HepG2 (cell line): Measurements from ENCODE around the gene MVP. TPM values are rescaled to one million over a fixed set of nuclear protein-coding genes. Genes with fewer than 3 reads are reported as not detected.

Source experiments
- ATF1 ChIP-seq: IDR thresholded peaks from 2 replicates; pipeline ENCODE4 v1.6.1; 2016; ENCODE audit warnings: mild to moderate bottlenecking, control low read depth
- GPN1 ChIP-seq: sonication (generic); formaldehyde crosslinking; IDR thresholded peaks from 2 replicates; pipeline ENCODE4 v1.5.1; 2020; ENCODE audit warnings: missing genetic modification reagents, borderline replicate concordance
- KMT2A ChIP-seq: sonication (generic); formaldehyde crosslinking; IDR thresholded peaks from 2 replicates; pipeline ENCODE4 v1.4.0; 2020; ENCODE audit warnings: missing genetic modification reagents
- LCORL ChIP-seq, 2 experiments: fragments of 450-650 bp in 1 of 2; sonication (generic) in 1 of 2; formaldehyde crosslinking in 1 of 2; IDR thresholded peaks; 2 replicates each; pipeline versions ENCODE4 v1.5.0 to v1.6.1; 2017 to 2020; ENCODE audit warnings: antibody characterized with exemption in 1 of 2, missing genetic modification reagents in 1 of 2
- MAF1 ChIP-seq: sonication (generic); formaldehyde crosslinking; IDR thresholded peaks from 2 replicates; pipeline ENCODE4 v1.5.0; 2020; ENCODE audit warnings: missing genetic modification reagents, borderline replicate concordance
- PITX1 ChIP-seq: sonication (generic); formaldehyde crosslinking; IDR thresholded peaks from 2 replicates; pipeline ENCODE4 v1.5.1; 2020; ENCODE audit warnings: mild to moderate bottlenecking, missing genetic modification reagents
- SCMH1 ChIP-seq: sonication (generic); formaldehyde crosslinking; IDR thresholded peaks from 2 replicates; pipeline ENCODE4 v1.9.0; 2021; ENCODE audit warnings: missing genetic modification reagents, mild to moderate bottlenecking, borderline replicate concordance
- SETDB1 ChIP-seq: sonication (generic); formaldehyde crosslinking; IDR thresholded peaks from 2 replicates; pipeline ENCODE4 v1.5.1; 2020; ENCODE audit warnings: missing genetic modification reagents, mild to moderate bottlenecking, borderline replicate concordance
- TCF12 ChIP-seq, 2 experiments: fragments of 450-650 bp in 1 of 2; sonication (generic) in 1 of 2; formaldehyde crosslinking in 1 of 2; IDR thresholded peaks; 2 replicates each; pipeline versions ENCODE4 v1.6.1 to v1.8.0; 2017 to 2022; ENCODE audit warnings: antibody characterized with exemption in 1 of 2, mild to moderate bottlenecking in 1 of 2, missing genetic modification reagents in 1 of 2, moderate library complexity in 1 of 2
- ZBTB7B ChIP-seq: sonication (generic); formaldehyde crosslinking; IDR thresholded peaks from 2 replicates; pipeline ENCODE4 v1.4.0; 2020; ENCODE audit warnings: missing genetic modification reagents
- ZNF367 ChIP-seq: sonication (generic); formaldehyde crosslinking; IDR thresholded peaks from 2 replicates; pipeline ENCODE4 v1.4.0; 2020; ENCODE audit warnings: missing genetic modification reagents, borderline replicate concordance
- ZNF451 ChIP-seq: sonication (generic); formaldehyde crosslinking; IDR thresholded peaks from 2 replicates; pipeline ENCODE4 v1.5.0; 2020; ENCODE audit warnings: mild to moderate bottlenecking, missing genetic modification reagents
- ZNF558 ChIP-seq: sonication (generic); formaldehyde crosslinking; IDR thresholded peaks from 2 replicates; pipeline ENCODE4 v1.9.0; 2022; ENCODE audit warnings: mild to moderate bottlenecking, missing genetic modification reagents, borderline replicate concordance
- ZNF567 ChIP-seq: sonication (generic); formaldehyde crosslinking; IDR thresholded peaks from 2 replicates; pipeline ENCODE4 v1.8.1; 2023; ENCODE audit warnings: mild to moderate bottlenecking, missing genetic modification reagents, borderline replicate concordance
- ZNF598 ChIP-seq: sonication (generic); formaldehyde crosslinking; IDR thresholded peaks from 2 replicates; pipeline ENCODE4 v1.5.1; 2020; ENCODE audit warnings: mild to moderate bottlenecking, missing genetic modification reagents, borderline replicate concordance
- ZNF629 ChIP-seq: sonication (generic); formaldehyde crosslinking; conservative IDR thresholded peaks from 2 replicates; pipeline ENCODE4 v1.5.0; 2020; ENCODE audit warnings: missing genetic modification reagents
- polyA plus RNA-seq, 8 experiments: library from polyadenylated mRNA; depleted of rRNA in 3 of 8; stranded (reverse) in 7 of 8; unstranded in 1 of 8; fragments of >200 nt; fragmentation: Illumina TruSeq in 4 of 8; extraction: Trizol in 4 of 8; gene quantifications; 2 replicates each; pipeline versions ENCODE4 v1.2.1 to v1.2.3, GENCODE V29; 2011 to 2016; ENCODE audit warnings: low read depth in 4 of 8, missing spikeins in 1 of 8, mixed read lengths in 1 of 8; ENCODE audit not compliant: insufficient read depth in 1 of 8
- total RNA-seq, 5 experiments: library from RNA; depleted of rRNA; stranded (reverse); fragments of >200 nt; fragmentation: Illumina TruSeq; extraction: Trizol; gene quantifications; 2 replicates each; pipeline ENCODE4 v1.2.3, GENCODE V29; 2016; ENCODE audit warnings: low read depth in 1 of 5
- TF ChIP-seq, protein P1 (sequence below): sonication (generic); formaldehyde crosslinking; IDR thresholded peaks from 2 replicates; pipeline ENCODE4 v1.8.0; 2022; ENCODE audit warnings: missing genetic modification reagents, mild to moderate bottlenecking, inconsistent platforms, borderline replicate concordance
- TF ChIP-seq, protein P2 (sequence below): sonication (generic); formaldehyde crosslinking; IDR thresholded peaks from 2 replicates; pipeline ENCODE4 v1.5.0; 2020; ENCODE audit warnings: mild to moderate bottlenecking, missing genetic modification reagents, moderate library complexity
- TF ChIP-seq, protein P3 (sequence below), 2 experiments: sonication (generic) in 1 of 2; formaldehyde crosslinking in 1 of 2; IDR thresholded peaks; 2 replicates each; pipeline versions ENCODE4 v1.6.1 to v1.9.0; 2014 to 2022; ENCODE audit warnings: antibody characterized with exemption in 1 of 2, borderline replicate concordance in 1 of 2, inconsistent platforms in 1 of 2, low read depth in 1 of 2, missing genetic modification reagents in 1 of 2

The MVP gene
- total and polyA plus RNA-seq, 2 of the 13 experiments (the other 11 are each of a cell fraction or from before 2014, with no cell fraction given) = 22.9 to 43.5 TPM

DNA sequence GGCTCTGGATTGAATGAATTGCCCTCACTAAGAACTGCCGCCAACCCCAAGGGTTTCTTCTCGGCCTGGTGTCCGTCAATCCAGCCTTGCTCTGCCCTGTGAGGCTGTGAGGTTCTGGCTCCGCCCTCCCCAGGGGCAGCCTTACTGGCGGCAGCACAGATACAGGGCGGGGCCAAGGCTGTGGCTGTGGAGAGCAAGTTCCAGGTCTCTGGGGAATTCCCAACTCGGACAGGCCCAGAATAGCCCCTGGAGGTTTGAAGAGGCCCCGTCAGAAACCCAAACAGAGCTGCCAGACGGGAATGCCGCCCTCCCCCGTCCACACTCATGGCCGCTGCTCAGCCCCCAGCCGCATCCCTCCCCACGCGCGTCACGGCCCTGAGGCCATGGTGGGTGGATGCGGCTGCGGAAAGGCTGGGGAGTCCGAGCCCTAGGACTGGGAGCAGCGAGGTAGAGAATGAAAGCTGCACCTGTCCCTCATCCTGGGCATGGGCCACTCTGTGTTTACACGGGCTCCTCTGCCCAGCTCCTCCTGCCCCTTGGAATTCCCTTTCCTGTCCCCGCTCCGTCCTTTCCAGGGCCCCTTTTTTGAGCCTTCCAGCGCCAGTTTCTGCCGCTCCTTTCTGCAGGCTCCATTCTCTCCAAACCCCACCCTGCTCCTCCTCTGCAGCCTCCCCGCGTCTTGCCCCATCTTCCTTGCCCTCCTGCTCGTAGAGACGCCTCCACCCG is 8.9 kb upstream of the MVP start (continued):
- TF ChIP-seq TCF12 (IDR thresholded peaks at IDR 0.05) (no peak), TCF12 (CRISPR knock-in tag; IDR thresholded peaks at IDR 0.05) (0 out of 2 replicates have a peak, but pooled peaks have one; percentile 63), ZNF451 (no peak), ZNF598 (peak; percentile 73; the same call in 1 of the 2 replicates), PITX1 (CRISPR knock-in tag) (peak; percentile 42; the same call in 1 of the 2 replicates), KMT2A (peak; percentile 61), MAF1 (CRISPR knock-in tag) (peak; percentile 57; the same call in 1 of the 2 replicates), ZNF367 (CRISPR knock-in tag) (peak; percentile 55; the same call in 1 of the 2 replicates), ZNF629 (CRISPR knock-in tag) (no peak), ATF1 (CRISPR knock-in tag) (no peak), LCORL (IDR thresholded peaks at IDR 0.05) (0 out of 2 replicates have a peak, but pooled peaks have one; percentile 13), LCORL (CRISPR knock-in tag; IDR thresholded peaks at IDR 0.05) (peak; percentile 92; the same call in 1 of the 2 replicates), ZBTB7B (CRISPR knock-in tag) (peak; percentile 60; the same call in 1 of the 2 replicates), ZNF567 (no peak), SCMH1 (no peak), GPN1 (CRISPR knock-in tag) (no peak), SETDB1 (CRISPR knock-in tag) (no peak), ZNF558 (no peak)
- TF ChIP-seq, protein P1, sequence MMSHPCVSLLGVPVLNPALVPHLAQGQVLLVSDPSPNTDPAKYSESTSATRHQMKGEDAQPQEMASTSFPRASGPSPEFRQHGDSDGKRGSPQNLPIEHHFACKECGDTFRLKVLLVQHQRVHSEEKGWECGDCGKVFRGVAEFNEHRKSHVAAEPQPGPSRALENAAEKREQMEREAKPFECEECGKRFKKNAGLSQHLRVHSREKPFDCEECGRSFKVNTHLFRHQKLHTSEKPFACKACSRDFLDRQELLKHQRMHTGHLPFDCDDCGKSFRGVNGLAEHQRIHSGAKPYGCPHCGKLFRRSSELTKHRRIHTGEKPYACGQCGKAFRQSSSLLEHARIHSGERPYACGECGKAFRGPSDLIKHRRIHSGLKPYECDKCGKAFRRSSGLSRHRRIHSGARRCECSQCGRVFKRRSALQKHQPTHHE (CRISPR knock-in tag) = no peak
- TF ChIP-seq, protein P2, sequence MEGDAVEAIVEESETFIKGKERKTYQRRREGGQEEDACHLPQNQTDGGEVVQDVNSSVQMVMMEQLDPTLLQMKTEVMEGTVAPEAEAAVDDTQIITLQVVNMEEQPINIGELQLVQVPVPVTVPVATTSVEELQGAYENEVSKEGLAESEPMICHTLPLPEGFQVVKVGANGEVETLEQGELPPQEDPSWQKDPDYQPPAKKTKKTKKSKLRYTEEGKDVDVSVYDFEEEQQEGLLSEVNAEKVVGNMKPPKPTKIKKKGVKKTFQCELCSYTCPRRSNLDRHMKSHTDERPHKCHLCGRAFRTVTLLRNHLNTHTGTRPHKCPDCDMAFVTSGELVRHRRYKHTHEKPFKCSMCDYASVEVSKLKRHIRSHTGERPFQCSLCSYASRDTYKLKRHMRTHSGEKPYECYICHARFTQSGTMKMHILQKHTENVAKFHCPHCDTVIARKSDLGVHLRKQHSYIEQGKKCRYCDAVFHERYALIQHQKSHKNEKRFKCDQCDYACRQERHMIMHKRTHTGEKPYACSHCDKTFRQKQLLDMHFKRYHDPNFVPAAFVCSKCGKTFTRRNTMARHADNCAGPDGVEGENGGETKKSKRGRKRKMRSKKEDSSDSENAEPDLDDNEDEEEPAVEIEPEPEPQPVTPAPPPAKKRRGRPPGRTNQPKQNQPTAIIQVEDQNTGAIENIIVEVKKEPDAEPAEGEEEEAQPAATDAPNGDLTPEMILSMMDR (CRISPR knock-in tag) = peak; percentile 4; the same call in 1 of the 2 replicates
- TF ChIP-seq, protein P3, sequence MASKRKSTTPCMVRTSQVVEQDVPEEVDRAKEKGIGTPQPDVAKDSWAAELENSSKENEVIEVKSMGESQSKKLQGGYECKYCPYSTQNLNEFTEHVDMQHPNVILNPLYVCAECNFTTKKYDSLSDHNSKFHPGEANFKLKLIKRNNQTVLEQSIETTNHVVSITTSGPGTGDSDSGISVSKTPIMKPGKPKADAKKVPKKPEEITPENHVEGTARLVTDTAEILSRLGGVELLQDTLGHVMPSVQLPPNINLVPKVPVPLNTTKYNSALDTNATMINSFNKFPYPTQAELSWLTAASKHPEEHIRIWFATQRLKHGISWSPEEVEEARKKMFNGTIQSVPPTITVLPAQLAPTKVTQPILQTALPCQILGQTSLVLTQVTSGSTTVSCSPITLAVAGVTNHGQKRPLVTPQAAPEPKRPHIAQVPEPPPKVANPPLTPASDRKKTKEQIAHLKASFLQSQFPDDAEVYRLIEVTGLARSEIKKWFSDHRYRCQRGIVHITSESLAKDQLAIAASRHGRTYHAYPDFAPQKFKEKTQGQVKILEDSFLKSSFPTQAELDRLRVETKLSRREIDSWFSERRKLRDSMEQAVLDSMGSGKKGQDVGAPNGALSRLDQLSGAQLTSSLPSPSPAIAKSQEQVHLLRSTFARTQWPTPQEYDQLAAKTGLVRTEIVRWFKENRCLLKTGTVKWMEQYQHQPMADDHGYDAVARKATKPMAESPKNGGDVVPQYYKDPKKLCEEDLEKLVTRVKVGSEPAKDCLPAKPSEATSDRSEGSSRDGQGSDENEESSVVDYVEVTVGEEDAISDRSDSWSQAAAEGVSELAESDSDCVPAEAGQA (IDR thresholded peaks at IDR 0.05; ENCODE audit: low read depth) = no peak
- TF ChIP-seq, protein P3 (CRISPR knock-in tag; IDR thresholded peaks at IDR 0.05; ENCODE audit: borderline replicate concordance) = no peak
